GM19351 (cell line): ENCODE measurements around the gene METTL9.

Experiments
- ATAC-seq: cut with Tn5 transposase; IDR thresholded peaks from one replicate; pipeline ENCODE4 v1.9.1; 2021; ENCODE audit warnings: mild to moderate bottlenecking, moderate library complexity; ENCODE audit not compliant: unreplicated experiment

METTL9 gene

GRCh38 chr16:21703589-21704174 lies 104.3 kb downstream of the METTL9 start:
- no peak for ATAC-seq

DNA sequence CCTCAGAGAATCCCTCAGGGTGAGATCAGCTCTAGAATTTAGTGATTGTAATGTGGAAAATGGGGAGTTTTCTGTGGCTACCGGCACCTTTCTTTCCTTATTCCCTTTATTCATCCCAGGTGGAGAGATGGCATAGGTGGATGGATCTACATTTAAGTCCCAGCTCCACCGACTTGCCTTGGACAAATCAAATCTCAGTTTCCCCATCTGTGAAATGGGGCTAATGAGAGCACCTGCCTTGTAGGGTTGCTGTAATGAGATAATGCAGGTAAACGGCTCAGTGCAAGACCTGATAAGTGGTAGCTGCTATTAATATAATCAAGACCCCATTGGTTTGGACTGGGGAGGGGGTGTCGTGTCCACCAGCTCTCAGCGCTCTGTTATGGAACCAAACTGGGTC lies 104.9 kb downstream of the METTL9 start:
- ATAC-seq = no peak

- ATAC-seq = no peak
Observed at GRCh38 chr16:21704733-21705132, 105.4 kb downstream of the METTL9 start.
